SK-N-MC (cell line): ENCODE data around the gene GSTCD.

ENCODE experiments used
- EZH2 ChIP-seq: fragments of 200-600 bp; sonication (generic); IDR thresholded peaks from one replicate; pipeline ENCODE4 v1.6.1; 2017; ENCODE audit warnings: antibody characterized with exemption
- FOXP2 ChIP-seq: optimal IDR thresholded peaks from 2 replicates; pipeline ENCODE3; 2011; ENCODE audit warnings: mild to moderate bottlenecking, moderate library complexity; ENCODE audit not compliant: insufficient read depth; ENCODE audit errors: extremely low read length, control extremely low read depth
- POLR2AphosphoS5 ChIP-seq: IDR thresholded peaks from 2 replicates; pipeline ENCODE4 v1.6.1; 2012; ENCODE audit warnings: mild to moderate bottlenecking, low read depth, low read length, borderline replicate concordance

DNA sequence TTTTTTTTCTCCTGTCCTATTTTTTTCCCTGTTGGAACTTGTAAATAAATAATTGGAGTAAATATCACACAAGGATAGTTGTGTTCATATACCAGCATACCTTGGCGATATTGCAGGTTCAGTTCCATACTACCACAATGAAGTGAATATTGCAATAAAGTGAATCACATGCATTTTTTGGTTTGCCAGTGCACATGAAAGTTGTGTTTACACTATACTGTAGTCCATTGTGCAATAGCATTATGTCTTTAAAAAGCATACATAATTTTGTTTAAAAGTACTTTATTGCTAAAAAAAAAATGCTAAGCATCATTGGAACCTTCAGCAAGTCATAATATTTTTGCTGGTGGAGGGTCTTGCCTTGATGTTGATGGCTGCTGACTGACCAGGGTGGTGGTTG, 88.6 kb downstream of the GSTCD start:
- TF ChIP-seq POLR2AphosphoS5 (no peak), EZH2 (no peak), FOXP2 (no peak)
